ENCODE results near the gene SNX11. TPM values are rescaled to one million over a fixed set of nuclear protein-coding genes. Genes with fewer than 3 reads are reported as not detected.
A peak's percentile ranks its signal among the peaks of the same experiment; 100 is the strongest.

The SNX11 gene
- total RNA-seq, 5 donors from 2014 or later (not counting 1 experiment from before 2014, with no cell fraction given): 10.6 to 20.4 (median 19.5) TPM

- no peaks in the 10 kb centered on the region for H3K27me3 ChIP-seq (replicated peaks in 1 of 2; ENCODE audit: control insufficient read depth in 2 of 2, extremely low read depth in 1 of 2, insufficient read depth in 2 of 2, low read length in 1 of 2)
- Mint-ChIP-seq H3K27ac (no peak overlapping the region), H3K27me3 (no peaks in the 10 kb centered on the region), H3K4me1 (peaks cover 7 to 20% (median 17%) of the 10 kb centered on the region in 3 donors), H3K4me3 (no peak overlapping the region), H3K36me3 (peaks cover 2% of the 10 kb centered on the region), H3K9me3 (no peaks in the 10 kb centered on the region)
- H3K4me1 ChIP-seq (ENCODE audit: control insufficient read depth in 1 of 2, extremely low read depth in 1 of 2, insufficient read depth in 2 of 2, low read length in 2 of 2): peaks cover 5 to 7% of the 10 kb centered on the region in 2 experiments
- H3K36me3 ChIP-seq (ENCODE audit: control insufficient read depth in 2 of 2, extremely low read depth in 1 of 2, insufficient read depth in 1 of 2, low read length in 1 of 2): no peaks in the 10 kb centered on the region
- no peak overlapping the region for H3K27ac ChIP-seq (ENCODE audit: low read length)
- ChIA-PET POLR2A (no interaction called here), CTCF (interaction anchor here (0.5 to 1.9 kb wide), 6 partner anchors 15 to 544 kb away, joined by 3 to 7 read pairs (median 4); no protein-coding TSS in a partner anchor)
- no peaks in the 10 kb centered on the region for H3K9me3 ChIP-seq
- no peak for ATAC-seq (replicated peaks in 1 of 4)
- no peak overlapping the region for H3K4me3 ChIP-seq (ENCODE audit: control insufficient read depth in 1 of 2, extremely low read depth in 1 of 2, low read length in 1 of 2)
- DNase-seq: no peak
- no CpG with 5 or more reads among the region's 5 CpGs for WGBS (ENCODE audit: insufficient coverage)
These were observed 25.7 kb upstream of the SNX11 start for GRCh38 chr17:48081858-48082257.

DNA sequence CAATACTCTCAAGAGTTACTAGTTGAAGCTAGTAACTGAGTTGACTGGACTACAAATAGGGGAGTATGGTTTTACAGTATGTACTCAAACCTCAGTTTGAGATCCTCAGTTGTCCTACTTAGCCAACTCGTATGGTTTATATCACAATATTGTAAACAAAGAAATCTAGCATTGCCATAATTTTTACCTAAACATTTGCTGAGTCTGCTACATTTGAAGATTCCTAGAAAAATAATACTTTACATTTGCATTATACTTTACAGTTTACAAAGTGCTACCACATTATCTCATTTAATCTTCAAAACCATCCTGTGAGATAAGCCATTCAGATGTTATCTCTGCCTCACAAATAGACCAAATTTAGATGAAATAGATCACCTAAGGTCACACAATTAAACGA lies 22.6 kb upstream of the SNX11 start:
- H3K4me3 ChIP-seq (ENCODE audit: control insufficient read depth in 1 of 2, extremely low read depth in 1 of 2, low read length in 1 of 2): no peak overlapping the region
- WGBS (ENCODE audit: insufficient coverage): no CpG with 5 or more reads among the region's 2 CpGs
- H3K4me1 ChIP-seq (ENCODE audit: control insufficient read depth in 1 of 2, extremely low read depth in 1 of 2, insufficient read depth in 2 of 2, low read length in 2 of 2): peaks cover 5 to 7% of the 10 kb centered on the region in 2 experiments
- no peaks in the 10 kb centered on the region for H3K9me3 ChIP-seq
- no peaks in the 10 kb centered on the region for H3K36me3 ChIP-seq (ENCODE audit: control insufficient read depth in 2 of 2, extremely low read depth in 1 of 2, insufficient read depth in 1 of 2, low read length in 1 of 2)
- Mint-ChIP-seq H3K27me3 (no peaks in the 10 kb centered on the region), H3K4me1 (peaks cover 7 to 22% (median 17%) of the 10 kb centered on the region in 3 donors), H3K27ac (no peak overlapping the region), H3K36me3 (peaks cover 3% of the 10 kb centered on the region), H3K9me3 (no peaks in the 10 kb centered on the region), H3K4me3 (no peak overlapping the region)
- ChIA-PET CTCF (interaction anchor here in 1 of 2 donors (0.5 to 2.0 kb wide), 3 partner anchors 20 to 59 kb away, joined by 4 to 8 read pairs (median 5); partner anchors contain the start of gene SNX11), POLR2A (interaction anchor here (0.6 kb wide), 2 partner anchors 165 to 328 kb away, joined by 3 read pairs; no protein-coding TSS in a partner anchor)
- no peak for DNase-seq
- no peaks in the 10 kb centered on the region for H3K27me3 ChIP-seq (replicated peaks in 1 of 2; ENCODE audit: control insufficient read depth in 2 of 2, extremely low read depth in 1 of 2, insufficient read depth in 2 of 2, low read length in 1 of 2)
- ATAC-seq (replicated peaks in 1 of 4): no peak
- H3K27ac ChIP-seq (ENCODE audit: low read length): no peak overlapping the region

- H3K4me3 Mint-ChIP-seq: no peak overlapping the region
- H3K4me1 ChIP-seq (ENCODE audit: control insufficient read depth in 1 of 2, extremely low read depth in 1 of 2, insufficient read depth in 2 of 2, low read length in 2 of 2): no peaks in the 10 kb centered on the region
- peaks cover 0 to 6% of the 10 kb centered on the region in 2 donors for H3K36me3 ChIP-seq (ENCODE audit: control insufficient read depth in 2 of 2, extremely low read depth in 1 of 2, insufficient read depth in 1 of 2, low read length in 1 of 2)
- no peak overlapping the region for H3K27ac Mint-ChIP-seq
- POLR2A ChIA-PET: interaction anchor here in 1 of 2 donors (0.7 to 0.8 kb wide), 3 partner anchors 14 to 166 kb away, joined by 4 to 8 read pairs (median 4); partner anchors contain the start of gene SNX11
- no peaks in the 10 kb centered on the region for H3K27me3 Mint-ChIP-seq
- 92% methylated on average over 5 of the region's 11 CpGs for WGBS (ENCODE audit: insufficient coverage)
- no peaks in the 10 kb centered on the region for H3K9me3 Mint-ChIP-seq
- no peaks in the 10 kb centered on the region for H3K9me3 ChIP-seq
- CTCF ChIA-PET: interaction anchor here in 1 of 2 donors (0.6 kb wide), 1 partner anchor 319 kb away, joined by 3 read pairs; no protein-coding TSS in a partner anchor
- no peaks in the 10 kb centered on the region for H3K27me3 ChIP-seq (replicated peaks in 1 of 2; ENCODE audit: control insufficient read depth in 2 of 2, extremely low read depth in 1 of 2, insufficient read depth in 2 of 2, low read length in 1 of 2)
- ATAC-seq (replicated peaks in 1 of 4): no peak
- no peak overlapping the region for H3K27ac ChIP-seq (ENCODE audit: low read length)
- peaks cover 12 to 27% (median 15%) of the 10 kb centered on the region in 3 donors for H3K4me1 Mint-ChIP-seq
- no peak for DNase-seq
- H3K36me3 Mint-ChIP-seq: peaks cover 18% of the 10 kb centered on the region
- H3K4me3 ChIP-seq (ENCODE audit: control insufficient read depth in 1 of 2, extremely low read depth in 1 of 2, low read length in 1 of 2): no peak overlapping the region
These were observed 14.1 kb upstream of the SNX11 start for GRCh38 chr17:48093341-48094045.

GRCh38 chr17:48095611-48096010 lies 12.0 kb upstream of the SNX11 start:
- peaks cover 20 to 31% (median 26%) of the 10 kb centered on the region in 3 donors for H3K4me1 Mint-ChIP-seq
- H3K27me3 ChIP-seq (replicated peaks in 1 of 2; ENCODE audit: control insufficient read depth in 2 of 2, extremely low read depth in 1 of 2, insufficient read depth in 2 of 2, low read length in 1 of 2): peaks cover 0 to under 1% of the 10 kb centered on the region in 2 experiments
- H3K36me3 ChIP-seq (ENCODE audit: control insufficient read depth in 2 of 2, extremely low read depth in 1 of 2, insufficient read depth in 1 of 2, low read length in 1 of 2): peaks cover 0 to 6% of the 10 kb centered on the region in 2 donors
- H3K9me3 ChIP-seq: no peaks in the 10 kb centered on the region
- H3K9me3 Mint-ChIP-seq: no peaks in the 10 kb centered on the region
- ATAC-seq (replicated peaks in 1 of 4): no peak
- H3K27ac Mint-ChIP-seq: no peak overlapping the region
- H3K36me3 Mint-ChIP-seq: peaks cover 11% of the 10 kb centered on the region
- no peak overlapping the region for H3K4me3 Mint-ChIP-seq
- no peak overlapping the region for H3K27ac ChIP-seq (ENCODE audit: low read length)
- H3K27me3 Mint-ChIP-seq: no peaks in the 10 kb centered on the region
- no peak for DNase-seq
- ChIA-PET CTCF (interaction anchor here in 1 of 2 donors (1.4 kb wide), 1 partner anchor 15 kb away, joined by 3 read pairs; no protein-coding TSS in a partner anchor), POLR2A (no interaction called here)
- 93% methylated on average over 3 of the region's 4 CpGs for WGBS (ENCODE audit: insufficient coverage)
- no peak overlapping the region for H3K4me3 ChIP-seq (ENCODE audit: control insufficient read depth in 1 of 2, extremely low read depth in 1 of 2, low read length in 1 of 2)
- H3K4me1 ChIP-seq (ENCODE audit: control insufficient read depth in 1 of 2, extremely low read depth in 1 of 2, insufficient read depth in 2 of 2, low read length in 2 of 2): peaks cover 3 to 10% of the 10 kb centered on the region in 2 experiments

DNA sequence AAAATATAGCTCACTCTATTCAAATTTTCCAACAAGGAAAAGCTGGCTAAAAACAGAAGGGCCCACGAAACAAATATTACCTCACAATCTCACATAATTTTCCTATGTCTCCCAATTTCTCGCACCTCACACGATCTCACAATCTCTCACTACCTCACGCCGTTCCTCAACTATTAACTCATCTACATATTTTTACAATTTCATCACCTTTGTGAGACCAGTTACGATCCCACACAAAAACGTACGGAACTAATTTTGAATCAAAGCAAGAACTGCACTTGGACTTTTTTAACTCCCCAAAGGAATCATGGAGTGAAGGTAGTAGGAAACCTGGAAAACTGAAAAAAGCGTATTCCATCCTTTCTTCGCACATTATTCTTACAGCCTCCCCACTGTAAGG lies 7.4 kb upstream of the SNX11 start:
- ChIA-PET CTCF (interaction anchor here in 1 of 2 donors (1.1 to 1.6 kb wide), 2 partner anchors 8 to 20 kb away, joined by 3 to 6 read pairs; no protein-coding TSS in a partner anchor), POLR2A (interaction anchor here in 1 of 2 donors (0.6 to 0.9 kb wide), 3 partner anchors 8 to 17 kb away, joined by 3 to 5 read pairs (median 3); no protein-coding TSS in a partner anchor)
- Histone ChIP-seq H3K36me3 (ENCODE audit: control insufficient read depth in 2 of 2, extremely low read depth in 1 of 2, insufficient read depth in 1 of 2, low read length in 1 of 2) (peaks cover 0 to 4% of the 10 kb centered on the region in 2 donors), H3K27me3 (replicated peaks in 1 of 2; ENCODE audit: control insufficient read depth in 2 of 2, extremely low read depth in 1 of 2, insufficient read depth in 2 of 2, low read length in 1 of 2) (peaks cover 0 to 2% of the 10 kb centered on the region in 2 experiments), H3K4me3 (ENCODE audit: control insufficient read depth in 1 of 2, extremely low read depth in 1 of 2, low read length in 1 of 2) (peak overlapping the region; percentile 67 to 82), H3K27ac (ENCODE audit: low read length) (no peak overlapping the region), H3K9me3 (no peaks in the 10 kb centered on the region), H3K4me1 (ENCODE audit: control insufficient read depth in 1 of 2, extremely low read depth in 1 of 2, insufficient read depth in 2 of 2, low read length in 2 of 2) (peaks cover 5 to 38% of the 10 kb centered on the region in 2 experiments)
- Mint-ChIP-seq H3K27ac (no peak overlapping the region), H3K4me3 (peak overlapping the region; percentile 89 to 94 (median 91)), H3K9me3 (no peaks in the 10 kb centered on the region), H3K27me3 (no peaks in the 10 kb centered on the region), H3K36me3 (no peaks in the 10 kb centered on the region), H3K4me1 (peaks cover 44 to 58% (median 50%) of the 10 kb centered on the region in 3 donors)
- no peak for DNase-seq
- WGBS (ENCODE audit: insufficient coverage): 63% methylated on average over 5 of the region's 10 CpGs
- no peak for ATAC-seq (replicated peaks in 1 of 4)

DNA sequence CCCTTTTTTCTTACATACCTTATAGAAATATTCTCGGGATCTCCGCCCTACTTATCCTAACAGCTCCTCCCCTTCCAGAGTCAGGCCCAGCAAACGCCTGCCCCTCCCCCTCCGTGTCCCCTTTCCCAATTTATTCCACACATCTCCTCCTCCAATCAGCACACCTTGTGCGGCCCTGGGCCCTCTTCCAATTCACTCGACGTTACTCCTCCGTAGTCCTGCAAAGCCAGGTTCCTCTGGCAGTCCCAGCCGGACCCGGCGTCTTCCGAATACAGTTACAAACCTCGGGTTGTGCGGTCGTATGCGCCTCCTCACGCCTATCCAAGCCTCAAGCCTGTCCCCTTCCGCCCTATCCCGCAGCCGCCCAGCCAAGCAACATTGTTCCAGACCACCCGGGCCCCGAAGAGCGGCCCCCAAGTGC lies 7.0 kb upstream of the SNX11 start:
- peak in 1 of 35 experiments; percentile 7 for DNase-seq
- ATAC-seq (replicated peaks in 1 of 4): no peak
- Mint-ChIP-seq H3K4me3 (peak overlapping the region; percentile 89 to 94 (median 91)), H3K36me3 (no peaks in the 10 kb centered on the region), H3K27me3 (no peaks in the 10 kb centered on the region), H3K9me3 (no peaks in the 10 kb centered on the region), H3K4me1 (peaks cover 42 to 58% (median 48%) of the 10 kb centered on the region in 3 donors), H3K27ac (peak overlapping the region; percentile 44 to 82)
- peak overlapping the region; percentile 12 for H3K27ac ChIP-seq (ENCODE audit: low read length)
- H3K9me3 ChIP-seq: no peaks in the 10 kb centered on the region
- ChIA-PET POLR2A (interaction anchor here in 1 of 2 donors (0.6 kb wide), 2 partner anchors 8 to 15 kb away, joined by 3 to 5 read pairs; no protein-coding TSS in a partner anchor), CTCF (interaction anchor here in 1 of 2 donors (1.6 kb wide), 1 partner anchor 8 kb away, joined by 6 read pairs; no protein-coding TSS in a partner anchor)
- peaks cover 0 to 2% of the 10 kb centered on the region in 2 experiments for H3K27me3 ChIP-seq (replicated peaks in 1 of 2; ENCODE audit: control insufficient read depth in 2 of 2, extremely low read depth in 1 of 2, insufficient read depth in 2 of 2, low read length in 1 of 2)
- H3K4me1 ChIP-seq (ENCODE audit: control insufficient read depth in 1 of 2, extremely low read depth in 1 of 2, insufficient read depth in 2 of 2, low read length in 2 of 2): peaks cover 5 to 38% of the 10 kb centered on the region in 2 experiments
- peaks cover 0 to 1% of the 10 kb centered on the region in 2 donors for H3K36me3 ChIP-seq (ENCODE audit: control insufficient read depth in 2 of 2, extremely low read depth in 1 of 2, insufficient read depth in 1 of 2, low read length in 1 of 2)
- H3K4me3 ChIP-seq (ENCODE audit: control insufficient read depth in 1 of 2, extremely low read depth in 1 of 2, low read length in 1 of 2): peak overlapping the region; percentile 67 to 82
- 3% methylated on average over 23 of the region's 23 CpGs for WGBS (ENCODE audit: insufficient coverage)

Data from T-cell (primary cell).